Muscle of leg (tissue), 11 donors: ENCODE data around the gene BET1L. TPM values are rescaled to one million over a fixed set of nuclear protein-coding genes. Genes with fewer than 3 reads are reported as not detected.
"Not testable (repeated sequence)": the region's sequence is repeated elsewhere in the genome, so short reads cannot be mapped to it uniquely, and the experiment has no call there.

Experiments used
- DNase-seq: peaks from one replicate; pipeline ENCODE4 v3.0.0; 2013
- H3K27ac ChIP-seq: one replicate; pipeline ENCODE4 v1.5.1; 2013; ENCODE audit warnings: mild to moderate bottlenecking, low read length, control low read depth
- H3K27me3 ChIP-seq: one replicate; pipeline ENCODE4 v1.6.1; 2013; ENCODE audit warnings: low read length; ENCODE audit not compliant: control insufficient read depth, insufficient read depth
- H3K36me3 ChIP-seq: one replicate; pipeline ENCODE4 v1.6.1; 2013; ENCODE audit warnings: low read length; ENCODE audit not compliant: control insufficient read depth, insufficient read depth
- H3K4me1 ChIP-seq: one replicate; pipeline ENCODE4 v1.6.1; 2013; ENCODE audit warnings: low read length; ENCODE audit not compliant: control insufficient read depth, insufficient read depth
- H3K4me3 ChIP-seq: one replicate; pipeline ENCODE4 v1.5.1; 2013; ENCODE audit warnings: low read length, control low read depth
- H3K9me3 ChIP-seq: replicated peaks from 2 replicates; pipeline ENCODE4 v1.6.1; 2013; ENCODE audit warnings: low read depth, low read length; ENCODE audit not compliant: control insufficient read depth
- WGBS: methylation state at CpG from one replicate; pipeline ENCODE4 v1.1.5; 2013; ENCODE audit warnings: missing lambda C conversion rate; ENCODE audit not compliant: insufficient coverage; 5-methylcytosine and 5-hydroxymethylcytosine counted together
- polyA plus RNA-seq, 8 donors: library from polyadenylated mRNA; unstranded; fragments of 120-200 nt; gene quantifications; one replicate each; pipeline versions ENCODE4 v1.2.1 to v1.2.3, GENCODE V29; 2013; ENCODE audit warnings: inconsistent platforms in 1 of 8, low replicate concordance in 1 of 8; ENCODE audit not compliant: insufficient read length in 8 of 8, insufficient read depth in 1 of 8
- total RNA-seq: library from RNA; stranded (reverse); fragments of 120-200 nt; gene quantifications from one replicate; pipeline ENCODE4 v1.2.4, GENCODE V29; 2013

The BET1L gene
- total and polyA plus RNA-seq, 9 donors = 15.0 to 43.9 (median 35.8) TPM

- Histone ChIP-seq H3K4me3 (no peak overlapping the region), H3K9me3 (no peaks in the 10 kb centered on the region), H3K27ac (no peak overlapping the region), H3K27me3 (no peaks in the 10 kb centered on the region), H3K36me3 (peaks cover 72% of the 10 kb centered on the region), H3K4me1 (peaks cover 4% of the 10 kb centered on the region)
- 60% methylated on average over 1 of the region's 5 CpGs for WGBS
- DNase-seq = no peak
Observed at GRCh38 chr11:250274-250673, 43.1 kb upstream of the BET1L start.

- Histone ChIP-seq H3K4me1 (peaks cover 4% of the 10 kb centered on the region), H3K27me3 (no peaks in the 10 kb centered on the region), H3K27ac (no peak overlapping the region), H3K4me3 (no peak overlapping the region), H3K36me3 (peaks cover 82% of the 10 kb centered on the region), H3K9me3 (no peaks in the 10 kb centered on the region)
- no peak for DNase-seq
- WGBS = 75% methylated on average over 6 of the region's 8 CpGs
Observed at GRCh38 chr11:249062-249461, 41.9 kb upstream of the BET1L start.

- Histone ChIP-seq H3K27me3 (no peaks in the 10 kb centered on the region), H3K27ac (no peak overlapping the region)
- WGBS = no CpG with 5 or more reads among the region's 2 CpGs
Observed at GRCh38 chr11:244376-244775, 37.2 kb upstream of the BET1L start.

GRCh38 chr11:241634-242033, 34.4 kb upstream of the BET1L start:
- Histone ChIP-seq H3K4me1 (peaks cover 5% of the 10 kb centered on the region), H3K36me3 (peaks cover 40% of the 10 kb centered on the region), H3K9me3 (no peaks in the 10 kb centered on the region), H3K4me3 (no peak overlapping the region), H3K27me3 (no peaks in the 10 kb centered on the region), H3K27ac (peak overlapping the region; percentile 55)
- 94% methylated on average over 5 of the region's 5 CpGs for WGBS
- DNase-seq = no peak

More at GRCh38 chr11:244376-244775, 37.2 kb upstream of the BET1L start:
- Histone ChIP-seq H3K9me3 (no peaks in the 10 kb centered on the region), H3K4me3 (no peak overlapping the region), H3K36me3 (peaks cover 59% of the 10 kb centered on the region), H3K4me1 (no peaks in the 10 kb centered on the region)
- DNase-seq = no peak

GRCh38 chr11:240315-240714, 33.1 kb upstream of the BET1L start:
- DNase-seq = no peak
- Histone ChIP-seq H3K9me3 (no peaks in the 10 kb centered on the region), H3K4me3 (no peak overlapping the region), H3K4me1 (peaks cover 8% of the 10 kb centered on the region), H3K27ac (no peak overlapping the region), H3K27me3 (no peaks in the 10 kb centered on the region), H3K36me3 (peaks cover 29% of the 10 kb centered on the region)
- no CpG with 5 or more reads among the region's 1 CpG for WGBS

- DNase-seq, H3K4me3 ChIP-seq: not testable (repeated sequence)
- 83% methylated on average over 6 of the region's 7 CpGs for WGBS
Observed at GRCh38 chr11:238346-238745, 31.1 kb upstream of the BET1L start.

GRCh38 chr11:236774-237767, 29.9 kb upstream of the BET1L start, which contains the start of gene PSMD13:
TSS of gene PSMD13 (plus strand) at chr11:236976. CDS start at chr11:237050, 74 bp downstream.
- Histone ChIP-seq H3K9me3 (no peaks in the 10 kb centered on the region), H3K27ac (peak within 1 kb of the TSS; percentile 98), H3K4me1 (peaks cover 10% of the 10 kb centered on the region), H3K4me3 (peak within 1 kb of the TSS; percentile 98), H3K36me3 (peaks cover 18% of the 10 kb centered on the region), H3K27me3 (no peaks in the 10 kb centered on the region)
- DNase-seq = peak; percentile 94
- under 1% methylated on average over 58 of the region's 62 CpGs for WGBS

More at GRCh38 chr11:238346-238745, 31.1 kb upstream of the BET1L start:
- not testable (repeated sequence) for H3K9me3 ChIP-seq, H3K27me3 ChIP-seq, H3K27ac ChIP-seq
- H3K4me1 ChIP-seq = peaks cover 10% of the 10 kb centered on the region
- H3K36me3 ChIP-seq = peaks cover 18% of the 10 kb centered on the region

GRCh38 chr11:235997-236773, 29.0 kb upstream of the BET1L start, which contains the start of gene SIRT3:
TSS of gene SIRT3 (minus strand) at chr11:236342. CDS start at chr11:236328, 14 bp downstream.
- peak within 1 kb of the TSS; percentile 98 for H3K27ac ChIP-seq
- H3K27me3 ChIP-seq = no peaks in the 10 kb centered on the region
- H3K4me3 ChIP-seq = peak within 1 kb of the TSS; percentile 98
- no peaks in the 10 kb centered on the region for H3K9me3 ChIP-seq
- H3K4me1 ChIP-seq = peaks cover 10% of the 10 kb centered on the region
- 0% methylated on average over 24 of the region's 70 CpGs for whole genome bisulfite sequencing
- DNase-seq = peak; percentile 93
- H3K36me3 ChIP-seq = peaks cover 12% of the 10 kb centered on the region

GRCh38 chr11:235609-235996, 28.4 kb upstream of the BET1L start:
- Histone ChIP-seq H3K27ac (peak overlapping the region; percentile 88), H3K36me3 (peaks cover 8% of the 10 kb centered on the region), H3K9me3 (no peaks in the 10 kb centered on the region), H3K27me3 (no peaks in the 10 kb centered on the region), H3K4me3 (peak overlapping the region; percentile 91), H3K4me1 (peaks cover 10% of the 10 kb centered on the region)
- no peak for DNase-seq
- WGBS = 0% methylated on average over 7 of the region's 13 CpGs

GRCh38 chr11:235180-235579, 28.0 kb upstream of the BET1L start:
- Histone ChIP-seq H3K4me3 (peak overlapping the region; percentile 91), H3K27me3 (no peaks in the 10 kb centered on the region), H3K4me1 (peaks cover 10% of the 10 kb centered on the region), H3K36me3 (peaks cover 11% of the 10 kb centered on the region), H3K9me3 (no peaks in the 10 kb centered on the region), H3K27ac (no peak overlapping the region)
- DNase-seq = no peak
- 93% methylated on average over 5 of the region's 8 CpGs for WGBS
